HepG2 (cell line): Measurements from ENCODE around the gene PLD1. TPM values are rescaled to one million over a fixed set of nuclear protein-coding genes. Genes with fewer than 3 reads are reported as not detected.

Experiments
- MXI1 ChIP-seq: IDR thresholded peaks from 3 replicates; pipeline ENCODE4 v1.6.1; 2012; ENCODE audit warnings: low read depth, low read length, inconsistent platforms, borderline replicate concordance
- PAWR ChIP-seq: sonication (generic); formaldehyde crosslinking; IDR thresholded peaks from 2 replicates; pipeline ENCODE4 v1.4.0; 2020; ENCODE audit warnings: missing genetic modification reagents, mild to moderate bottlenecking, borderline replicate concordance
- SMAD1 ChIP-seq: sonication (generic); formaldehyde crosslinking; IDR thresholded peaks from 2 replicates; pipeline ENCODE4 v1.4.0; 2020; ENCODE audit warnings: missing genetic modification reagents, low read depth, mild to moderate bottlenecking, borderline replicate concordance
- SMC3 ChIP-seq: IDR thresholded peaks from 2 replicates; pipeline ENCODE4 v1.6.1; 2011; ENCODE audit warnings: low read length, improper control_type of control experiment
- SOX5 ChIP-seq: IDR thresholded peaks from 2 replicates; pipeline ENCODE4 v1.6.1; 2016; ENCODE audit warnings: borderline replicate concordance
- ZFX ChIP-seq: sonication (generic); formaldehyde crosslinking; IDR thresholded peaks from 2 replicates; pipeline ENCODE4 v1.4.0; 2020; ENCODE audit warnings: mild to moderate bottlenecking, low read depth, missing genetic modification reagents, moderate library complexity
- ZNF260 ChIP-seq: sonication (generic); formaldehyde crosslinking; IDR thresholded peaks from 2 replicates; pipeline ENCODE4 v1.4.0; 2020; ENCODE audit warnings: missing genetic modification reagents, low read depth, mild to moderate bottlenecking, borderline replicate concordance
- ZNF563 ChIP-seq: sonication (generic); formaldehyde crosslinking; IDR thresholded peaks from 2 replicates; pipeline ENCODE4 v1.8.0; 2022; ENCODE audit warnings: mild to moderate bottlenecking, moderate library complexity, missing genetic modification reagents
- ZNF788 ChIP-seq: sonication (generic); formaldehyde crosslinking; IDR thresholded peaks from 2 replicates; pipeline ENCODE4 v1.5.0; 2020; ENCODE audit warnings: mild to moderate bottlenecking, missing genetic modification reagents, borderline replicate concordance
- polyA plus RNA-seq, 8 experiments: library from polyadenylated mRNA; depleted of rRNA in 3 of 8; stranded (reverse) in 7 of 8; unstranded in 1 of 8; fragments of >200 nt; fragmentation: Illumina TruSeq in 4 of 8; extraction: Trizol in 4 of 8; gene quantifications; 2 replicates each; pipeline versions ENCODE4 v1.2.1 to v1.2.3, GENCODE V29; 2011 to 2016; ENCODE audit warnings: low read depth in 4 of 8, missing spikeins in 1 of 8, mixed read lengths in 1 of 8; ENCODE audit not compliant: insufficient read depth in 1 of 8
- total RNA-seq, 5 experiments: library from RNA; depleted of rRNA; stranded (reverse); fragments of >200 nt; fragmentation: Illumina TruSeq; extraction: Trizol; gene quantifications; 2 replicates each; pipeline ENCODE4 v1.2.3, GENCODE V29; 2016; ENCODE audit warnings: low read depth in 1 of 5
- TF ChIP-seq, protein P1 (sequence below): sonication (generic); formaldehyde crosslinking; IDR thresholded peaks from 2 replicates; pipeline ENCODE4 v1.4.0; 2020; ENCODE audit warnings: missing genetic modification reagents
- TF ChIP-seq, protein P2 (sequence below): IDR thresholded peaks from 2 replicates; pipeline ENCODE4 v1.6.1; 2016

The PLD1 gene
- total and polyA plus RNA-seq, 2 of the 13 experiments (the other 11 are each of a cell fraction or from before 2014, with no cell fraction given) = 27.1 to 59.4 TPM

DNA sequence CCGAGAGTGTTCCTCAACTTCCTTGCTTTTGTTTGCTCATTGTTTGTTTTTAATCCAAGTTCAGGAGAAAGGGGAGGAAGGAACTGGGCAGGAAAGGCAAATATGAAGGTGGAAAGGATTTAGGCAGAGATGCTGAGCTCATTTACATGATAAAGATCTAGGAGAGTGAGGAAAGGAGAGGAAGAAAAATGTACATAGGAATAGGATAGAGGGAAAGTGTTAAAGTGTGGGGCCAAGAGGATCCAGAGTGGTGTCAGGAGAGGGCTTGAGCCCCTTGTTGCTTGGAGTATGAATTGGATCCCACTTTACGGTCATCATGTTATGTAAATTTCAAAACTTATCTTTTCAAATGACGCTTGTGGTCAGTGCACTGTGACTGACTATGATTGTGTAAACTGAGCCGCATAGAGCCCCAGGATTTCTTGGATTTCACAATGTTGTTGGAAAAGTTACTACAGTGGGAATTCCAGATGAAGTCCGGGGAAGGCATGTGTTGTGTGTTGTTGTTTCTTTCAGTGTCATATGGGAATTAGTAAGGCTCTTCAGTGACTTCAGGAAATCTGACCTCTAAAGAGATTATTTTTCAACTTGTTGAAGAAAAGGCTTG lies 15.0 kb upstream of the PLD1 start (continued):
- TF ChIP-seq, protein P1, sequence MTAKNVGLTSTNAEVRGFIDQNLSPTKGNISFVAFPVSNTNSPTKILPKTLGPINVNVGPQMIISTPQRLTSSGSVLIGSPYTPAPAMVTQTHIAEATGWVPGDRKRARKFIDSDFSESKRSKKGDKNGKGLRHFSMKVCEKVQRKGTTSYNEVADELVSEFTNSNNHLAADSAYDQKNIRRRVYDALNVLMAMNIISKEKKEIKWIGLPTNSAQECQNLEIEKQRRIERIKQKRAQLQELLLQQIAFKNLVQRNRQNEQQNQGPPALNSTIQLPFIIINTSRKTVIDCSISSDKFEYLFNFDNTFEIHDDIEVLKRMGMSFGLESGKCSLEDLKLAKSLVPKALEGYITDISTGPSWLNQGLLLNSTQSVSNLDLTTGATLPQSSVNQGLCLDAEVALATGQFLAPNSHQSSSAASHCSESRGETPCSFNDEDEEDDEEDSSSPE (CRISPR knock-in tag) = no peak
- TF ChIP-seq, protein P2, sequence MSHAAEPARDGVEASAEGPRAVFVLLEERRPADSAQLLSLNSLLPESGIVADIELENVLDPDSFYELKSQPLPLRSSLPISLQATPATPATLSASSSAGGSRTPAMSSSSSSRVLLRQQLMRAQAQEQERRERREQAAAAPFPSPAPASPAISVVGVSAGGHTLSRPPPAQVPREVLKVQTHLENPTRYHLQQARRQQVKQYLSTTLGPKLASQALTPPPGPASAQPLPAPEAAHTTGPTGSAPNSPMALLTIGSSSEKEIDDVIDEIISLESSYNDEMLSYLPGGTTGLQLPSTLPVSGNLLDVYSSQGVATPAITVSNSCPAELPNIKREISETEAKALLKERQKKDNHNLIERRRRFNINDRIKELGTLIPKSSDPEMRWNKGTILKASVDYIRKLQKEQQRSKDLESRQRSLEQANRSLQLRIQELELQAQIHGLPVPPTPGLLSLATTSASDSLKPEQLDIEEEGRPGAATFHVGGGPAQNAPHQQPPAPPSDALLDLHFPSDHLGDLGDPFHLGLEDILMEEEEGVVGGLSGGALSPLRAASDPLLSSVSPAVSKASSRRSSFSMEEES = no peak
- TF ChIP-seq SMC3 (peak; percentile 21; the same call in 1 of the 2 replicates), ZNF260 (CRISPR knock-in tag) (no peak), SOX5 (CRISPR knock-in tag) (peak; percentile 73; the same call in 1 of the 2 replicates), SMAD1 (CRISPR knock-in tag) (no peak), PAWR (CRISPR knock-in tag) (no peak), ZNF563 (CRISPR knock-in tag) (no peak), MXI1 (peak; percentile 14; the same call in 1 of the 3 replicates), ZNF788 (CRISPR knock-in tag) (no peak), ZFX (CRISPR knock-in tag) (0 out of 2 replicates have a peak, but pooled peaks have one; percentile 3)
